ENCODE results near the gene SLC1A5.

DNA sequence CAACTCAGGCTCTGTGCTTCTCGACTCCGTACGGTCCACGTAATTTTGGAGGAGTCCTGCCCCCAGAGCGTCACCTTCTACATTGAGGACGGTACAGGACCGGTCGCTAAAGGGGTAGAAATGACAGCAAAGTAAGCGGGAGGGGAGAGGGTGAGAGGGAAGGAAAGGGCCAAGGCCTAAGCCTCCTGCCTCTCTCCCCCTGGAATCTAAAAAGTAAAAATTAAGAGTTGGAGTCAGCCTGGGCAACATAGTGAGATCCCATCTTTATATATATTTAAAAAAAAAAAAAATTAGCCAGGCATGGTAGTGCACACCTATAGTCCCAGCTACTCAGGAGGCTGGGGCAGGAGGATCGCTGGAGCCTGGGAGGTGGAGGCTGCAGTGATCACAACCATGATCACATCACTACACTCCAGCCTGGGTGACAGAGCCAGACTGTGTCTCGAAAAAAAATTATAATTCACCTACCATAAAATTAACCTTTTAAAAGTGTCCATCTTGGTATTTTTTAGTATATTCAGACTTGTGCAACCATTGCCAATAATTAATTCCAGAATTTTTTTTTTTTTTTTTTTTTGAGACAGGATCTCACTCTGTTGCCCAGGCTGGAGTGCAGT is 12.6 kb downstream of the SLC1A5 start:
- TF ChIP-seq, protein P1, sequence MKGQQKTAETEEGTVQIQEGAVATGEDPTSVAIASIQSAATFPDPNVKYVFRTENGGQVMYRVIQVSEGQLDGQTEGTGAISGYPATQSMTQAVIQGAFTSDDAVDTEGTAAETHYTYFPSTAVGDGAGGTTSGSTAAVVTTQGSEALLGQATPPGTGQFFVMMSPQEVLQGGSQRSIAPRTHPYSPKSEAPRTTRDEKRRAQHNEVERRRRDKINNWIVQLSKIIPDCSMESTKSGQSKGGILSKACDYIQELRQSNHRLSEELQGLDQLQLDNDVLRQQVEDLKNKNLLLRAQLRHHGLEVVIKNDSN (IDR thresholded peaks at IDR 0.05): no peak
- TF ChIP-seq, protein P2, sequence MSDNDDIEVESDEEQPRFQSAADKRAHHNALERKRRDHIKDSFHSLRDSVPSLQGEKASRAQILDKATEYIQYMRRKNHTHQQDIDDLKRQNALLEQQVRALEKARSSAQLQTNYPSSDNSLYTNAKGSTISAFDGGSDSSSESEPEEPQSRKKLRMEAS (IDR thresholded peaks at IDR 0.05): no peak
- no peak for TF ChIP-seq NFIC (IDR thresholded peaks at IDR 0.05)
- no peak for TF ChIP-seq RAD21 (IDR thresholded peaks at IDR 0.05; ENCODE audit: low read depth)
- no peak for TF ChIP-seq TAF1 (IDR thresholded peaks at IDR 0.05; ENCODE audit: low read depth)
- no peak for TF ChIP-seq YY1 (IDR thresholded peaks at IDR 0.05; ENCODE audit: low read depth)
- TF ChIP-seq FOXM1 (IDR thresholded peaks at IDR 0.05; ENCODE audit: borderline replicate concordance, low read depth): no peak
- no peak for TF ChIP-seq ZBTB7A (IDR thresholded peaks at IDR 0.05; ENCODE audit: low read depth)

Data from Ishikawa (cell line).